ENCODE results near the gene TMEM107. TPM values are rescaled to one million over a fixed set of nuclear protein-coding genes. Genes with fewer than 3 reads are reported as not detected.

TMEM107 gene
- polyA plus RNA-seq, 4 donors = 0.89 to 14.9 (median 7.4) TPM

DNA sequence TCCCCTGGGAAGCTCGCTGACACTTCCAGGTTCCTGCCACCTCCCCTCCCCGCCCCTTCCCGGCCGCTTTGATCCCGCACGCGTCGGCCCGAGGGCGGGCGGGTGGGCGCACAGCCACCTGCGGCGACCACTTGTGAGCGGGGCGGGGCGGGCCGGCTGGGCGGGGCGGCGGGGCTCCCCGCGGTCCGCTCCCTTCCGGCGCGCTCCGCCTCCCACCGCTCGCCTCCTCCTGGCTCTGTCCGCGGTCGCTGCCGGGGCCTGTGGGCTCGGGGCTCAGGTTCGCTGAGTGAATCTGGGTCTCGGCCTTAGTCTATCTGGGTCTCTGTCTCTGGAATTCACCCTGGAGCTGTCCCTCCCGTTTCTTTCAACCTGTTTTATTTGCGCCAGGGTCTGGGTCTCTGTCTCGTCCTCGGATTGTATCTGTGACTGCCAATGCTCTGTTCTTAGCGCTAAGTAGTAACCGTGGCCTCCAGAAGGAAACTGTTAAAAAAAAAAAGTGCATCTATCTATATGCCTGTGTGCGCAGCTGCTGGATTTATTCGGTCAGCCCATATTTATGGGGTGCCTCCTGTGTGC lies 49.6 kb downstream of the TMEM107 start:
- H3K4me3 ChIP-seq (ENCODE audit: low read depth in 1 of 3, low read length in 3 of 3) = peak overlapping the region; percentile 46 to 53 (median 49)
- H3K36me3 ChIP-seq (ENCODE audit: control insufficient read depth in 3 of 3, insufficient read depth in 2 of 3, low read depth in 1 of 3, low read length in 3 of 3) = no peaks in the 10 kb centered on the region
- H3K9me3 ChIP-seq (ENCODE audit: control insufficient read depth in 2 of 2, insufficient read depth in 1 of 2, low read depth in 1 of 2, low read length in 1 of 2) = no peaks in the 10 kb centered on the region
- FAIRE-seq (no peak), DNase-seq (peak; percentile 18 to 76)
- H3K27me3 ChIP-seq (ENCODE audit: control insufficient read depth in 3 of 3, insufficient read depth in 3 of 3, low read length in 3 of 3) = peaks cover 5 to 69% (median 7%) of the 10 kb centered on the region in 3 donors
- H3K4me1 ChIP-seq (ENCODE audit: control insufficient read depth in 3 of 3, insufficient read depth in 2 of 3, low read depth in 1 of 3, low read length in 2 of 3) = peaks cover 13 to 48% (median 14%) of the 10 kb centered on the region in 3 donors
- WGBS, 3 donors = 0 to 1% (median 1%) methylated on average over 35 to 45 of the region's 45 CpGs
- H3K27ac ChIP-seq (ENCODE audit: low read depth in 1 of 3, low read length in 2 of 3) = peak overlapping the region in 2 of 3 donors; percentile 43 to 76

DNA sequence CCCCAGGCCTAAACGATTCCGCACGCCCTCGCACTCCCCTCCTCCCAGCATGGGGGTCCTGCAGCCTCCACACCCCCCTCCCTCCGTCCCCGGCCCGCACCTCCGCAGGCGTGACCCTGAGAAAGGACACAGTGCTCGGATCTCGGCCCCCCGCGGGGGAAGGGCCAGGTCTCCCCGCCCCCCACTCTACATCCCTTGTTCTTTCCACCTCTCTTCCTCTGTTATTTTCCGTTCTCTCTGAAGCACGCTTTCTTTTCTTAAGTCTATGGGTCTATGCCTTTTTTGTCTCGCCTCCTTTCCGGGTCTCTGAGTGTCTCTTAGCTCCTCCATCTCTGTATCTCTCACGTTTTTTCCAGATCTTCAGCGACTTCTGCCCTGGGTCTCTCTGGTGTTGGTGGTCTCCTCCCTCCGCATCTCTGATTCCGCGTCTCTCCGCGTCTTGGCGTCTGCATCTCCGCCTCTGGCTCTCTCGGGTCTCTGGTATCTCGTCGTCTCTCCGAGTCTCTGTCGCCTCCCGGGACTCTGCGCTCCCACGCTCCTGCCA lies 50.2 kb downstream of the TMEM107 start:
- no peaks in the 10 kb centered on the region for H3K36me3 ChIP-seq (ENCODE audit: control insufficient read depth in 3 of 3, insufficient read depth in 2 of 3, low read depth in 1 of 3, low read length in 3 of 3)
- H3K27me3 ChIP-seq (ENCODE audit: control insufficient read depth in 3 of 3, insufficient read depth in 3 of 3, low read length in 3 of 3) = peaks cover 5 to 70% (median 7%) of the 10 kb centered on the region in 3 donors
- WGBS, 3 donors = 1% methylated on average over 35 of the region's 35 CpGs
- H3K4me1 ChIP-seq (ENCODE audit: control insufficient read depth in 3 of 3, insufficient read depth in 2 of 3, low read depth in 1 of 3, low read length in 2 of 3) = peaks cover 15 to 51% (median 18%) of the 10 kb centered on the region in 3 donors
- peak overlapping the region in 1 of 3 donors; percentile 30 for H3K27ac ChIP-seq (ENCODE audit: low read depth in 1 of 3, low read length in 2 of 3)
- no peaks in the 10 kb centered on the region for H3K9me3 ChIP-seq (ENCODE audit: control insufficient read depth in 2 of 2, insufficient read depth in 1 of 2, low read depth in 1 of 2, low read length in 1 of 2)
- FAIRE-seq (no peak), DNase-seq (peak; percentile 8 to 55)
- peak overlapping the region; percentile 46 to 53 (median 49) for H3K4me3 ChIP-seq (ENCODE audit: low read depth in 1 of 3, low read length in 3 of 3)

GRCh38 chr17:8125154-8125946 lies 50.8 kb downstream of the TMEM107 start:
- Histone ChIP-seq H3K27me3 (ENCODE audit: control insufficient read depth in 3 of 3, insufficient read depth in 3 of 3, low read length in 3 of 3) (peaks cover 5 to 76% (median 7%) of the 10 kb centered on the region in 3 donors), H3K4me3 (ENCODE audit: low read depth in 1 of 3, low read length in 3 of 3) (peak overlapping the region; percentile 46 to 53 (median 49)), H3K27ac (ENCODE audit: low read depth in 1 of 3, low read length in 2 of 3) (peak overlapping the region in 1 of 3 donors; percentile 30)

GRCh38 chr17:8124350-8125153 lies 51.6 kb downstream of the TMEM107 start:
- no peaks in the 10 kb centered on the region for H3K36me3 ChIP-seq (ENCODE audit: control insufficient read depth in 3 of 3, insufficient read depth in 2 of 3, low read depth in 1 of 3, low read length in 3 of 3)
- H3K27me3 ChIP-seq (ENCODE audit: control insufficient read depth in 3 of 3, insufficient read depth in 3 of 3, low read length in 3 of 3) = peaks cover 5 to 68% (median 7%) of the 10 kb centered on the region in 3 donors
- FAIRE-seq (no peak), DNase-seq (peak; percentile 6 to 47)
- H3K27ac ChIP-seq (ENCODE audit: low read depth in 1 of 3, low read length in 2 of 3) = no peak overlapping the region
- H3K9me3 ChIP-seq (ENCODE audit: control insufficient read depth in 2 of 2, insufficient read depth in 1 of 2, low read depth in 1 of 2, low read length in 1 of 2) = no peaks in the 10 kb centered on the region
- H3K4me3 ChIP-seq (ENCODE audit: low read depth in 1 of 3, low read length in 3 of 3) = peak overlapping the region in 2 of 3 donors; percentile 34 to 53
- peaks cover 16 to 59% (median 20%) of the 10 kb centered on the region in 3 donors for H3K4me1 ChIP-seq (ENCODE audit: control insufficient read depth in 3 of 3, insufficient read depth in 2 of 3, low read depth in 1 of 3, low read length in 2 of 3)
- 3 to 4% (median 3%) methylated on average over 22 to 24 of the region's 24 CpGs for WGBS, 3 donors

More at GRCh38 chr17:8125154-8125946, 50.8 kb downstream of the TMEM107 start:
- DNase-seq = peak; percentile 73 to 84
- H3K4me1 ChIP-seq (ENCODE audit: control insufficient read depth in 3 of 3, insufficient read depth in 2 of 3, low read depth in 1 of 3, low read length in 2 of 3) = peaks cover 16 to 57% (median 20%) of the 10 kb centered on the region in 3 donors
- H3K36me3 ChIP-seq (ENCODE audit: control insufficient read depth in 3 of 3, insufficient read depth in 2 of 3, low read depth in 1 of 3, low read length in 3 of 3) = no peaks in the 10 kb centered on the region
- no peaks in the 10 kb centered on the region for H3K9me3 ChIP-seq (ENCODE audit: control insufficient read depth in 2 of 2, insufficient read depth in 1 of 2, low read depth in 1 of 2, low read length in 1 of 2)
- WGBS, 3 donors = 1% methylated on average over 38 to 40 of the region's 40 CpGs
- no peak for FAIRE-seq

GRCh38 chr17:8123695-8124349 lies 52.4 kb downstream of the TMEM107 start, which contains the start of gene HES7:
TSS of gene HES7 (minus strand) at chr17:8124106. CDS start at chr17:8124084, 22 bp downstream.
- Histone ChIP-seq H3K36me3 (ENCODE audit: control insufficient read depth in 3 of 3, insufficient read depth in 2 of 3, low read depth in 1 of 3, low read length in 3 of 3) (no peaks in the 10 kb centered on the region), H3K4me1 (ENCODE audit: control insufficient read depth in 3 of 3, insufficient read depth in 2 of 3, low read depth in 1 of 3, low read length in 2 of 3) (peaks cover 16 to 59% (median 20%) of the 10 kb centered on the region in 3 donors), H3K27me3 (ENCODE audit: control insufficient read depth in 3 of 3, insufficient read depth in 3 of 3, low read length in 3 of 3) (peaks cover 5 to 62% (median 7%) of the 10 kb centered on the region in 3 donors), H3K4me3 (ENCODE audit: low read depth in 1 of 3, low read length in 3 of 3) (peak within 1 kb of the TSS; percentile 8 to 53 (median 34)), H3K27ac (ENCODE audit: low read depth in 1 of 3, low read length in 2 of 3) (peak within 1 kb of the TSS in 1 of 3 donors; percentile 20), H3K9me3 (ENCODE audit: control insufficient read depth in 2 of 2, insufficient read depth in 1 of 2, low read depth in 1 of 2, low read length in 1 of 2) (no peaks in the 10 kb centered on the region)
- DNase-seq (no peak), FAIRE-seq (no peak)
- WGBS, 3 donors = 1% methylated on average over 29 of the region's 29 CpGs

DNA sequence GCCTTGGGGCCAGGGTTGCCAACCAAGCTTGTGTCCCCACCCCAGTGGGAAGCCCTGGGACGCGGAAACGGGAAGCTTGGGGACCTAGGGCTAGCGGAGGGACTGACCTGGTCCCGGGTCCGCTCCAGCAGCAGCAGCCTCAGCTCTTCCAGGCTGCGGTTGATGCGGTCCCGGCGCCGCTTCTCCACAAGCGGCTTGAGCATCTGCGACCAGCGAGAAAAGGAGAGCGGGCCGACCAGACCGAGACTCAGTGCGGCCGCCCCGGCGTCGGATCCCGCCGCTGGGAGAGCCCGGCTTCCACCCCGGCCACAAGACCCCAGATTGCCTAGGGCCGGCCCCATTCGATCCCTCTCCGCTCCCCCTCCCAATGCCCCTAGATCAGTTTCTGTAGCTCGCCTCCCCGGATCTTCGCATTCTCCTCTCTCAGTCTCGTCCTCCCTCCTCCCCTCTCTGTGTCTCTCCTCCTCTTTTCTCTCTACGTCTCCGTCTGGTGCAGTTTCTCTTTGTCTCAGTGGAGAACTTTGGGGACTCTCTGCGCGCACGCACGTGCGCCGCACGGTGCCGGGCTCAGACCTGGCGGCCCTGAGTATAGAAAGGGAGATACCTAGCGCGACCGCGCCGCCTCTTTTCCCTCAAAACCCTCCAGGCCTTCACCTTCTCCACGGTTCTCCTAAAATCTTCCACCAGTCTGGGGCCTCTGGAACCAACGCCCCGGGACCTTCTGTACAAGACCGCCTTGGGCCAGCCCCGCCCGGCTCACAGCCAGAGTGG lies 53.1 kb downstream of the TMEM107 start:
- H3K27ac ChIP-seq (ENCODE audit: low read depth in 1 of 3, low read length in 2 of 3) = peak overlapping the region in 1 of 3 donors; percentile 20
- H3K4me3 ChIP-seq (ENCODE audit: low read depth in 1 of 3, low read length in 3 of 3) = peak overlapping the region; percentile 8 to 53 (median 34)
- no peaks in the 10 kb centered on the region for H3K36me3 ChIP-seq (ENCODE audit: control insufficient read depth in 3 of 3, insufficient read depth in 2 of 3, low read depth in 1 of 3, low read length in 3 of 3)
- peaks cover 16 to 67% (median 20%) of the 10 kb centered on the region in 3 donors for H3K4me1 ChIP-seq (ENCODE audit: control insufficient read depth in 3 of 3, insufficient read depth in 2 of 3, low read depth in 1 of 3, low read length in 2 of 3)
- DNase-seq = peak; percentile 18 to 57
- H3K27me3 ChIP-seq (ENCODE audit: control insufficient read depth in 3 of 3, insufficient read depth in 3 of 3, low read length in 3 of 3) = peaks cover 5 to 60% (median 7%) of the 10 kb centered on the region in 3 donors
- WGBS, 3 donors = 1% methylated on average over 53 to 55 of the region's 55 CpGs
- H3K9me3 ChIP-seq (ENCODE audit: control insufficient read depth in 2 of 2, insufficient read depth in 1 of 2, low read depth in 1 of 2, low read length in 1 of 2) = no peaks in the 10 kb centered on the region
- FAIRE-seq = no peak
